K562 (cell line): Measurements from ENCODE around the gene IL10. TPM values are rescaled to one million over a fixed set of nuclear protein-coding genes. Genes with fewer than 3 reads are reported as not detected.
A peak's percentile ranks its signal among the peaks of the same experiment; 100 is the strongest.

Experiments
- GATA2 ChIP-seq: sonication (generic); formaldehyde crosslinking; IDR thresholded peaks from 2 replicates; pipeline ENCODE4 v1.4.0; 2020; ENCODE audit warnings: mild to moderate bottlenecking, missing genetic modification reagents
- JUND ChIP-seq, 2 experiments: IDR thresholded peaks; 2 replicates in 1 of 2; 3 replicates in 1 of 2; pipeline ENCODE4 v1.6.1; 2011; ENCODE audit warnings: borderline replicate concordance in 2 of 2, low read depth in 2 of 2, low read length in 2 of 2, improper control_type of control experiment in 1 of 2, missing biosample characterization in 1 of 2, missing genetic modification characterization in 1 of 2, missing genetic modification reagents in 1 of 2
- KHSRP ChIP-seq: fragments of 450-650 bp; IDR thresholded peaks from 2 replicates; pipeline ENCODE4 v1.6.1; 2017
- L3MBTL2 ChIP-seq: fragments of 450-650 bp; IDR thresholded peaks from 2 replicates; pipeline ENCODE4 v1.6.1; 2016; ENCODE audit warnings: mild to moderate bottlenecking, moderate library complexity
- MCM2 ChIP-seq: fragments of 450-650 bp; IDR thresholded peaks from 2 replicates; pipeline ENCODE4 v1.6.1; 2017; ENCODE audit warnings: low read depth, mild to moderate bottlenecking
- MTA1 ChIP-seq: fragments of 450-650 bp; IDR thresholded peaks from 2 replicates; pipeline ENCODE4 v1.6.1; 2017; ENCODE audit warnings: borderline replicate concordance
- MTA2 ChIP-seq: fragments of 450-650 bp; IDR thresholded peaks from 2 replicates; pipeline ENCODE4 v1.6.1; 2016; ENCODE audit warnings: low read depth
- NFXL1 ChIP-seq: fragments of 450-650 bp; formaldehyde crosslinking; IDR thresholded peaks from 2 replicates; pipeline ENCODE4 v1.4.0; 2021; ENCODE audit warnings: mild to moderate bottlenecking
- PHF21A ChIP-seq: fragments of 450-650 bp; IDR thresholded peaks from 2 replicates; pipeline ENCODE4 v1.6.1; 2017; ENCODE audit warnings: low read depth, borderline replicate concordance
- PYGO2 ChIP-seq: fragments of 450-650 bp; IDR thresholded peaks from 2 replicates; pipeline ENCODE4 v1.6.1; 2016; ENCODE audit warnings: mild to moderate bottlenecking, missing genetic modification characterization, moderate library complexity, missing compliant biosample characterization
- RBM15 ChIP-seq: fragments of 200-400 bp; formaldehyde crosslinking; IDR thresholded peaks from 2 replicates; pipeline ENCODE4 v1.6.1; 2018; ENCODE audit warnings: mild to moderate bottlenecking, low read length, moderate library complexity; ENCODE audit not compliant: insufficient read depth
- RFX1 ChIP-seq: fragments of 450-650 bp; IDR thresholded peaks from 2 replicates; pipeline ENCODE4 v1.6.1; 2016; ENCODE audit warnings: mild to moderate bottlenecking, moderate library complexity
- SMAD3 ChIP-seq: fragments of 450-650 bp; formaldehyde crosslinking; conservative IDR thresholded peaks from 2 replicates; pipeline ENCODE4 v1.4.0; 2020; ENCODE audit warnings: mild to moderate bottlenecking
- SMAD4 ChIP-seq: fragments of 250-450 bp; sonication (Bioruptor Pico); conservative IDR thresholded peaks from 2 replicates; pipeline ENCODE4 v1.8.0; 2021; ENCODE audit warnings: inconsistent platforms, mild to moderate bottlenecking, moderate library complexity
- TEAD2 ChIP-seq: fragments of 450-650 bp; IDR thresholded peaks from 2 replicates; pipeline ENCODE4 v1.6.1; 2016; ENCODE audit warnings: missing genetic modification characterization, control low read depth, missing compliant biosample characterization
- TFE3 ChIP-seq: fragments of 450-650 bp; formaldehyde crosslinking; IDR thresholded peaks from 2 replicates; pipeline ENCODE4 v1.4.0; 2020; ENCODE audit warnings: mild to moderate bottlenecking, mixed read lengths
- ZBTB7A ChIP-seq: IDR thresholded peaks from 2 replicates; pipeline ENCODE4 v1.6.1; 2011; ENCODE audit warnings: low read depth, mild to moderate bottlenecking, low read length, moderate library complexity, borderline replicate concordance; ENCODE audit not compliant: control insufficient read depth
- ZNF699 ChIP-seq: fragments of 250-450 bp; sonication (Bioruptor Pico); IDR thresholded peaks from 2 replicates; pipeline ENCODE4 v1.8.0; 2021; ENCODE audit warnings: mild to moderate bottlenecking, moderate library complexity; ENCODE audit not compliant: insufficient replicate concordance
- polyA plus RNA-seq, 8 experiments: library from polyadenylated mRNA; depleted of rRNA in 4 of 8; stranded (reverse) in 5 of 8; unstranded in 3 of 8; fragments of >200 nt; fragmentation: Nextera tagmentation in 2 of 8; fragmentation: Illumina TruSeq in 1 of 8; extraction: Ambion mirVana in 2 of 8; extraction: Trizol in 1 of 8; gene quantifications; 2 replicates each; pipeline versions ENCODE4 v1.2.1 to v1.2.3, GENCODE V29; 2011 to 2014; ENCODE audit warnings: inconsistent platforms in 1 of 8, missing spikeins in 1 of 8
- total RNA-seq, 7 experiments: library from RNA; depleted of rRNA in 6 of 7; stranded (reverse); fragments of >200 nt in 6 of 7; fragmentation: Illumina TruSeq in 2 of 7; extraction: Trizol in 2 of 7; gene quantifications; 2 replicates each; pipeline versions ENCODE4 v1.2.1 to v1.2.3, GENCODE V29; 2011 to 2021; ENCODE audit warnings: low replicate concordance in 1 of 7
- TF ChIP-seq, protein P1 (sequence below): fragments of 450-650 bp; IDR thresholded peaks from 2 replicates; pipeline ENCODE4 v1.6.1; 2016
- TF ChIP-seq, protein P2 (sequence below), 2 experiments: fragments of 450-650 bp; IDR thresholded peaks; 2 replicates each; pipeline ENCODE4 v1.6.1; 2016
- TF ChIP-seq, protein P3 (sequence below): sonication (generic); IDR thresholded peaks from 2 replicates; pipeline ENCODE4 v1.6.1; 2016
- TF ChIP-seq, protein P4 (sequence below): sonication (generic); formaldehyde crosslinking; IDR thresholded peaks from 2 replicates; pipeline ENCODE4 v1.9.0; 2022; ENCODE audit warnings: mild to moderate bottlenecking, missing genetic modification reagents

The IL10 gene
- total and polyA plus RNA-seq, 9 of the 15 experiments (the other 6 are each of a cell fraction or from before 2014, with no cell fraction given) = 0.29 TPM; not detected in 8

- TF ChIP-seq, protein P1, sequence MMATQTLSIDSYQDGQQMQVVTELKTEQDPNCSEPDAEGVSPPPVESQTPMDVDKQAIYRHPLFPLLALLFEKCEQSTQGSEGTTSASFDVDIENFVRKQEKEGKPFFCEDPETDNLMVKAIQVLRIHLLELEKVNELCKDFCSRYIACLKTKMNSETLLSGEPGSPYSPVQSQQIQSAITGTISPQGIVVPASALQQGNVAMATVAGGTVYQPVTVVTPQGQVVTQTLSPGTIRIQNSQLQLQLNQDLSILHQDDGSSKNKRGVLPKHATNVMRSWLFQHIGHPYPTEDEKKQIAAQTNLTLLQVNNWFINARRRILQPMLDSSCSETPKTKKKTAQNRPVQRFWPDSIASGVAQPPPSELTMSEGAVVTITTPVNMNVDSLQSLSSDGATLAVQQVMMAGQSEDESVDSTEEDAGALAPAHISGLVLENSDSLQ = peak; percentile 43
- TF ChIP-seq PHF21A (no peak), RFX1 (no peak), SMAD4 (CRISPR knock-in tag) (peak; percentile 73), SMAD3 (CRISPR knock-in tag) (0 out of 2 replicates have a peak, but pooled peaks have one; percentile 15), MTA1 (peak; percentile 71; the same call in 1 of the 2 replicates), GATA2 (CRISPR knock-in tag) (0 out of 2 replicates have a peak, but pooled peaks have one; percentile 57), JUND (IDR thresholded peaks at IDR 0.05; ENCODE audit: borderline replicate concordance, low read depth, low read length) (peak; percentile 58), JUND (tag; IDR thresholded peaks at IDR 0.05; ENCODE audit: borderline replicate concordance, low read depth, low read length) (peak; percentile 78; the same call in 2 of the 3 replicates), KHSRP (no peak), ZNF699 (no peak), TFE3 (peak; percentile 26), MTA2 (0 out of 2 replicates have a peak, but pooled peaks have one; percentile 4), TEAD2 (tag) (no peak), MCM2 (no peak), RBM15 (no peak), NFXL1 (no peak), PYGO2 (tag) (no peak), ZBTB7A (0 out of 2 replicates have a peak, but pooled peaks have one; percentile 49), L3MBTL2 (peak; percentile 61)
- TF ChIP-seq, protein P2, sequence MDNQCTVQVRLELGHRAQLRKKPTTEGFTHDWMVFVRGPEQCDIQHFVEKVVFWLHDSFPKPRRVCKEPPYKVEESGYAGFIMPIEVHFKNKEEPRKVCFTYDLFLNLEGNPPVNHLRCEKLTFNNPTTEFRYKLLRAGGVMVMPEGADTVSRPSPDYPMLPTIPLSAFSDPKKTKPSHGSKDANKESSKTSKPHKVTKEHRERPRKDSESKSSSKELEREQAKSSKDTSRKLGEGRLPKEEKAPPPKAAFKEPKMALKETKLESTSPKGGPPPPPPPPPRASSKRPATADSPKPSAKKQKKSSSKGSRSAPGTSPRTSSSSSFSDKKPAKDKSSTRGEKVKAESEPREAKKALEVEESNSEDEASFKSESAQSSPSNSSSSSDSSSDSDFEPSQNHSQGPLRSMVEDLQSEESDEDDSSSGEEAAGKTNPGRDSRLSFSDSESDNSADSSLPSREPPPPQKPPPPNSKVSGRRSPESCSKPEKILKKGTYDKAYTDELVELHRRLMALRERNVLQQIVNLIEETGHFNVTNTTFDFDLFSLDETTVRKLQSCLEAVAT (IDR thresholded peaks at IDR 0.05) = peak in 1 of 2 experiments; percentile 89; a peak in 2 of 4 replicates
- TF ChIP-seq, protein P3, sequence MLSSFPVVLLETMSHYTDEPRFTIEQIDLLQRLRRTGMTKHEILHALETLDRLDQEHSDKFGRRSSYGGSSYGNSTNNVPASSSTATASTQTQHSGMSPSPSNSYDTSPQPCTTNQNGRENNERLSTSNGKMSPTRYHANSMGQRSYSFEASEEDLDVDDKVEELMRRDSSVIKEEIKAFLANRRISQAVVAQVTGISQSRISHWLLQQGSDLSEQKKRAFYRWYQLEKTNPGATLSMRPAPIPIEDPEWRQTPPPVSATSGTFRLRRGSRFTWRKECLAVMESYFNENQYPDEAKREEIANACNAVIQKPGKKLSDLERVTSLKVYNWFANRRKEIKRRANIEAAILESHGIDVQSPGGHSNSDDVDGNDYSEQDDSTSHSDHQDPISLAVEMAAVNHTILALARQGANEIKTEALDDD = peak; percentile 98
- TF ChIP-seq, protein P4, sequence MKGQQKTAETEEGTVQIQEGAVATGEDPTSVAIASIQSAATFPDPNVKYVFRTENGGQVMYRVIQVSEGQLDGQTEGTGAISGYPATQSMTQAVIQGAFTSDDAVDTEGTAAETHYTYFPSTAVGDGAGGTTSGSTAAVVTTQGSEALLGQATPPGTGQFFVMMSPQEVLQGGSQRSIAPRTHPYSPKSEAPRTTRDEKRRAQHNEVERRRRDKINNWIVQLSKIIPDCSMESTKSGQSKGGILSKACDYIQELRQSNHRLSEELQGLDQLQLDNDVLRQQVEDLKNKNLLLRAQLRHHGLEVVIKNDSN (CRISPR knock-in tag) = peak; percentile 66
Measured at GRCh38 chr1:206766251-206766856, 5.9 kb downstream of the IL10 start (continued).
